Thyroid gland (tissue), 4 donors: ENCODE measurements around the gene MYCL.

ENCODE experiments used
- CTCF ChIP-seq, 6 experiments: fragments of 200-600 bp in 3 of 6; fragments of 450-650 bp in 3 of 6; sonication (generic) in 3 of 6; IDR thresholded peaks; one replicate each; pipeline ENCODE4 v1.5.1; 2016 to 2019; ENCODE audit warnings: antibody characterized with exemption in 6 of 6, mild to moderate bottlenecking in 2 of 6, inconsistent platforms in 1 of 6, moderate library complexity in 1 of 6
- POLR2A ChIP-seq, 2 donors: fragments of 450-650 bp; IDR thresholded peaks; one replicate each; pipeline ENCODE4 v1.6.1; 2017; ENCODE audit warnings: antibody characterized with exemption in 2 of 2, mild to moderate bottlenecking in 2 of 2, moderate library complexity in 1 of 2

- TF ChIP-seq CTCF (IDR thresholded peaks at IDR 0.05) (no peak), POLR2A (IDR thresholded peaks at IDR 0.05) (no peak)
These were observed 6.1 kb upstream of the MYCL start for GRCh38 chr1:39907528-39908453.
